IMR-90 (cell line): ENCODE measurements around the gene IFT25. TPM values are rescaled to one million over a fixed set of nuclear protein-coding genes. Genes with fewer than 3 reads are reported as not detected.

Experiments
- ATAC-seq: fragments of 200-7000 bp; cut with Tn5 transposase; 2 replicates; pipeline ENCODE4 v1.9.1; 2020; ENCODE audit warnings: low read depth, mild to moderate bottlenecking, moderate library complexity
- BruUV-seq: library from RNA; stranded (reverse); fragments of 400-500 nt; replicated peaks from 2 replicates; lab custom pipeline; 2021; lab: Mats Ljungman, UMichigan
- CTCF ChIA-PET: fragments of 300-600 bp; formaldehyde crosslinking; extraction: SDS; loops from one replicate; lab custom pipeline; 2021; ENCODE audit warnings: antibody characterized with exemption; lab: Yijun Ruan, JAX
- POLR2A ChIA-PET: fragments of 300-600 bp; sonication (Branson Sonifier 250); formaldehyde crosslinking; loops from one replicate; lab custom pipeline; 2022; ENCODE audit warnings: antibody characterized with exemption; ENCODE audit not compliant: unreplicated experiment; lab: Charles Lee
- DNase-seq: peaks from one replicate; pipeline ENCODE4 v3.0.0; 2013
- H2AFZ ChIP-seq: replicated peaks from 2 replicates; pipeline ENCODE3; 2013; ENCODE audit warnings: low read length, mild to moderate bottlenecking; ENCODE audit not compliant: poor library complexity
- H2AK5ac ChIP-seq: 2 replicates; pipeline ENCODE4 v1.6.1; 2013; ENCODE audit warnings: low read depth, low read length, inconsistent platforms
- H2AK9ac ChIP-seq: replicated peaks from 2 replicates; pipeline ENCODE3; 2013; ENCODE audit warnings: mild to moderate bottlenecking, low read depth, low read length, moderate library complexity; ENCODE audit not compliant: poor library complexity
- H2BK120ac ChIP-seq: 2 replicates; pipeline ENCODE4 v1.6.1; 2013; ENCODE audit warnings: low read depth, low read length, inconsistent platforms
- H2BK15ac ChIP-seq: 3 replicates; pipeline ENCODE4 v1.6.1; 2013; ENCODE audit warnings: low read depth, low read length, inconsistent platforms
- H2BK20ac ChIP-seq: 2 replicates; pipeline ENCODE4 v1.6.1; 2013; ENCODE audit warnings: low read depth, mild to moderate bottlenecking, inconsistent platforms, low read length, moderate library complexity
- H2BK5ac ChIP-seq: 2 replicates; pipeline ENCODE4 v1.6.1; 2013; ENCODE audit warnings: mild to moderate bottlenecking, low read depth, low read length, inconsistent platforms; ENCODE audit not compliant: poor library complexity, severe bottlenecking
- H3K14ac ChIP-seq: replicated peaks from 2 replicates; pipeline ENCODE4 v1.6.1; 2013; ENCODE audit warnings: low read depth, low read length, inconsistent platforms
- H3K18ac ChIP-seq: 2 replicates; pipeline ENCODE4 v1.6.1; 2013; ENCODE audit warnings: low read depth, low read length, control low read depth
- H3K23ac ChIP-seq: 2 replicates; pipeline ENCODE4 v1.6.1; 2013; ENCODE audit warnings: low read depth, low read length, inconsistent platforms
- H3K27ac ChIP-seq: 2 replicates; pipeline ENCODE4 v1.5.1; 2013; ENCODE audit warnings: mild to moderate bottlenecking, control low read depth, low read length; ENCODE audit not compliant: insufficient read depth
- H3K27me3 ChIP-seq: 2 replicates; pipeline ENCODE4 v1.6.1; 2013; ENCODE audit warnings: low read length; ENCODE audit not compliant: control insufficient read depth, insufficient read depth
- H3K36me3 ChIP-seq: 2 replicates; pipeline ENCODE4 v1.6.1; 2013; ENCODE audit warnings: low read length, mixed read lengths; ENCODE audit not compliant: control insufficient read depth, insufficient read depth
- H3K4ac ChIP-seq: 2 replicates; pipeline ENCODE4 v1.6.1; 2013; ENCODE audit warnings: low read depth, low read length, inconsistent platforms
- H3K4me1 ChIP-seq: 2 replicates; pipeline ENCODE4 v1.6.1; 2013; ENCODE audit warnings: low read length, mixed read lengths; ENCODE audit not compliant: control insufficient read depth, insufficient read depth
- H3K4me2 ChIP-seq: 2 replicates; pipeline ENCODE4 v1.6.1; 2013; ENCODE audit warnings: low read depth, mild to moderate bottlenecking, control low read depth, low read length, moderate library complexity
- H3K4me3 ChIP-seq: 2 replicates; pipeline ENCODE4 v1.5.1; 2013; ENCODE audit warnings: low read depth, mild to moderate bottlenecking, control low read depth, low read length, moderate library complexity; ENCODE audit not compliant: insufficient read depth
- H3K56ac ChIP-seq: 2 replicates; pipeline ENCODE4 v1.6.1; 2013; ENCODE audit warnings: low read length, inconsistent platforms; ENCODE audit not compliant: insufficient read depth; ENCODE audit errors: extremely low read depth
- H3K79me1 ChIP-seq, 2 experiments: 2 replicates each; pipeline ENCODE4 v1.6.1; 2013; ENCODE audit warnings: low read length in 2 of 2, inconsistent platforms in 1 of 2, low read depth in 1 of 2
- H3K9ac ChIP-seq: 2 replicates; pipeline ENCODE4 v1.6.1; 2013; ENCODE audit warnings: low read depth, low read length, control low read depth
- H3K9me1 ChIP-seq: 2 replicates; pipeline ENCODE4 v1.6.1; 2013; ENCODE audit warnings: low read length, inconsistent platforms; ENCODE audit not compliant: insufficient read depth
- H3K9me3 ChIP-seq: 2 replicates; pipeline ENCODE4 v1.6.1; 2013; ENCODE audit warnings: low read length; ENCODE audit not compliant: control insufficient read depth, insufficient read depth
- H4K20me1 ChIP-seq: 2 replicates; pipeline ENCODE4 v1.6.1; 2013; ENCODE audit warnings: low read length, inconsistent platforms; ENCODE audit not compliant: insufficient read depth
- H4K5ac ChIP-seq: 2 replicates; pipeline ENCODE4 v1.6.1; 2013; ENCODE audit warnings: mild to moderate bottlenecking, low read depth, low read length, control low read depth
- H4K8ac ChIP-seq, 2 experiments: 2 replicates each; pipeline ENCODE4 v1.6.1; 2013; ENCODE audit warnings: low read depth in 2 of 2, low read length in 2 of 2, control low read depth in 1 of 2, inconsistent platforms in 1 of 2
- H4K91ac ChIP-seq: 2 replicates; pipeline ENCODE4 v1.6.1; 2013; ENCODE audit warnings: low read depth, low read length, inconsistent platforms; ENCODE audit not compliant: insufficient read depth
- SMC3 ChIP-seq: fragments of 150-350 bp; IDR thresholded peaks from 2 replicates; pipeline ENCODE4 v1.6.1; 2016; ENCODE audit warnings: low read depth, mild to moderate bottlenecking, antibody characterized with exemption, low read length, moderate library complexity
- WGBS, 2 experiments: methylation state at CpG; one replicate each; pipeline versions ENCODE4 v1.1.5 to v1.1.7; 2013; ENCODE audit warnings: missing lambda C conversion rate in 2 of 2; ENCODE audit not compliant: insufficient read length in 1 of 2; ENCODE audit errors: extremely low coverage in 2 of 2; 5-methylcytosine and 5-hydroxymethylcytosine counted together
- dilution Hi-C: fragments of 300-500 bp; cut with HindIII; formaldehyde crosslinking; loops from one replicate; pipeline ENCODE4 v1.14.3; 2018; ENCODE audit warnings: low sequenced_read_pairs; ENCODE audit not compliant: unreplicated experiment
- in situ Hi-C: fragments of 300-500 bp; cut with MboI; formaldehyde crosslinking; loops from 3 replicates; pipeline ENCODE4 v1.14.3; 2019; ENCODE audit warnings: low sequenced_read_pairs, inconsistent platforms, mixed read lengths
- intact Hi-C: fragments of 100-400 bp; cut with micrococcal nuclease; formaldehyde crosslinking; loops from 2 replicates; pipeline ENCODE4 v1.10.0; 2022
- polyA plus RNA-seq, 3 experiments: library from polyadenylated mRNA; depleted of rRNA; stranded (reverse); fragments of >200 nt; gene quantifications; 2 replicates each; pipeline ENCODE4 v1.2.3, GENCODE V29; 2012; ENCODE audit warnings: low replicate concordance in 1 of 3
- total RNA-seq: library from RNA; depleted of rRNA; stranded (reverse); fragments of >200 nt; gene quantifications from 2 replicates; pipeline ENCODE4 v1.2.3, GENCODE V29; 2012

Gene IFT25
- total and polyA plus RNA-seq, 2 of the 4 experiments (the other 2 are of a cell fraction) = 9.1 to 38.0 TPM

GRCh38 chr1:53975861-53976260 lies 30.4 kb upstream of the IFT25 start:
- BruUV-seq = no TSS peak
- H3K27me3 ChIP-seq = no peaks in the 10 kb centered on the region
- in situ Hi-C loops (no loop called here), dilution Hi-C loops (no loop called here), intact Hi-C loops (no loop called here)
- H3K9me3 ChIP-seq = no peaks in the 10 kb centered on the region
- no peak overlapping the region for H2AK9ac ChIP-seq
- no peak overlapping the region for H3K4me3 ChIP-seq
- no peak overlapping the region for H2AK5ac ChIP-seq
- H4K5ac ChIP-seq = no peak overlapping the region
- H4K8ac ChIP-seq = no peak overlapping the region
- ChIA-PET POLR2A (no interaction called here), CTCF (no interaction called here)
- no peak overlapping the region for H3K27ac ChIP-seq
- H2BK15ac ChIP-seq = no peak overlapping the region
- no peak overlapping the region for H2BK20ac ChIP-seq
- ATAC-seq (no peak), DNase-seq (no peak)
- WGBS, 2 experiments = no CpG with 5 or more reads among the region's 7 CpGs
- TF ChIP-seq SMC3 = no peak
- H3K4ac ChIP-seq = no peak overlapping the region
- no peak overlapping the region for H2BK120ac ChIP-seq
- H4K20me1 ChIP-seq = peaks cover 4% of the 10 kb centered on the region
- no peak overlapping the region for H3K56ac ChIP-seq
- H3K14ac ChIP-seq = no peak overlapping the region
- H3K79me1 ChIP-seq = no peaks in the 10 kb centered on the region
- no peak overlapping the region for H4K91ac ChIP-seq
- no peak overlapping the region for H2BK5ac ChIP-seq
- no peak overlapping the region for H3K4me2 ChIP-seq
- peaks cover 5% of the 10 kb centered on the region for H3K4me1 ChIP-seq
- H3K9ac ChIP-seq = no peak overlapping the region
- H3K9me1 ChIP-seq = peaks cover 2% of the 10 kb centered on the region; the same call in 1 of the 2 replicates
- no peak overlapping the region for H3K18ac ChIP-seq
- no peak overlapping the region for H2AFZ ChIP-seq
- H3K36me3 ChIP-seq = 0 out of 2 replicates have a peak, but pooled peaks cover 2% of the 10 kb centered on the region
- no peak overlapping the region for H3K23ac ChIP-seq
